Measurements from ENCODE around the gene SERTAD2.

SERTAD2 gene

GRCh38 chr2:64678771-64679590 lies 25.3 kb upstream of the SERTAD2 start:
- H3K27ac ChIP-seq (replicated peaks) = no peak overlapping the region
- TF ChIP-seq GABPA (IDR thresholded peaks at IDR 0.05; ENCODE audit: low read depth) (no peak), SPI1 (IDR thresholded peaks at IDR 0.05; ENCODE audit: borderline replicate concordance, low read depth) (no peak), POLR2AphosphoS5 (IDR thresholded peaks at IDR 0.05; ENCODE audit: low read depth) (no peak), CTCF (IDR thresholded peaks at IDR 0.05; ENCODE audit: insufficient read depth, low read length) (no peak), REST (IDR thresholded peaks at IDR 0.05; ENCODE audit: insufficient replicate concordance, low read depth) (no peak)
- H3K4me3 ChIP-seq (replicated peaks; ENCODE audit: insufficient read depth, low read length) = no peak overlapping the region
- no peak for DNase-seq (ENCODE audit: low read depth in 1 of 2, low spot score in 1 of 2)
- no peaks in the 10 kb centered on the region for H3K27me3 ChIP-seq (ENCODE audit: insufficient read depth, poor library complexity, severe bottlenecking)

- no peaks in the 10 kb centered on the region for H3K27me3 ChIP-seq (ENCODE audit: insufficient read depth, poor library complexity, severe bottlenecking)
- TF ChIP-seq GABPA (IDR thresholded peaks at IDR 0.05; ENCODE audit: low read depth) (no peak), POLR2AphosphoS5 (IDR thresholded peaks at IDR 0.05; ENCODE audit: low read depth) (no peak), REST (IDR thresholded peaks at IDR 0.05; ENCODE audit: insufficient replicate concordance, low read depth) (no peak), SPI1 (IDR thresholded peaks at IDR 0.05; ENCODE audit: borderline replicate concordance, low read depth) (no peak), CTCF (IDR thresholded peaks at IDR 0.05; ENCODE audit: insufficient read depth, low read length) (no peak)
- H3K4me3 ChIP-seq (replicated peaks; ENCODE audit: insufficient read depth, low read length) = no peak overlapping the region
- no peak for DNase-seq (ENCODE audit: low read depth in 1 of 2, low spot score in 1 of 2)
- no peak overlapping the region for H3K27ac ChIP-seq (replicated peaks)
Observed at GRCh38 chr2:64677530-64677929, 23.8 kb upstream of the SERTAD2 start.

GRCh38 chr2:64675860-64676259 lies 22.1 kb upstream of the SERTAD2 start:
- no peak overlapping the region for H3K27ac ChIP-seq (replicated peaks)
- no peak overlapping the region for H3K4me3 ChIP-seq (replicated peaks; ENCODE audit: insufficient read depth, low read length)
- no peaks in the 10 kb centered on the region for H3K27me3 ChIP-seq (ENCODE audit: insufficient read depth, poor library complexity, severe bottlenecking)
- no peak for DNase-seq (ENCODE audit: low read depth in 1 of 2, low spot score in 1 of 2)
- TF ChIP-seq POLR2AphosphoS5 (IDR thresholded peaks at IDR 0.05; ENCODE audit: low read depth) (no peak), GABPA (IDR thresholded peaks at IDR 0.05; ENCODE audit: low read depth) (no peak), CTCF (IDR thresholded peaks at IDR 0.05; ENCODE audit: insufficient read depth, low read length) (no peak)
